Ammon's horn (tissue), 1 donor: ENCODE results near the gene PTOV1.
A peak's percentile ranks its signal among the peaks of the same experiment; 100 is the strongest.

ENCODE experiments used
- DNase-seq: peaks from one replicate; pipeline ENCODE4 v3.0.0-alpha.2; 2016; ENCODE audit warnings: low spot score

The PTOV1 gene

DNA sequence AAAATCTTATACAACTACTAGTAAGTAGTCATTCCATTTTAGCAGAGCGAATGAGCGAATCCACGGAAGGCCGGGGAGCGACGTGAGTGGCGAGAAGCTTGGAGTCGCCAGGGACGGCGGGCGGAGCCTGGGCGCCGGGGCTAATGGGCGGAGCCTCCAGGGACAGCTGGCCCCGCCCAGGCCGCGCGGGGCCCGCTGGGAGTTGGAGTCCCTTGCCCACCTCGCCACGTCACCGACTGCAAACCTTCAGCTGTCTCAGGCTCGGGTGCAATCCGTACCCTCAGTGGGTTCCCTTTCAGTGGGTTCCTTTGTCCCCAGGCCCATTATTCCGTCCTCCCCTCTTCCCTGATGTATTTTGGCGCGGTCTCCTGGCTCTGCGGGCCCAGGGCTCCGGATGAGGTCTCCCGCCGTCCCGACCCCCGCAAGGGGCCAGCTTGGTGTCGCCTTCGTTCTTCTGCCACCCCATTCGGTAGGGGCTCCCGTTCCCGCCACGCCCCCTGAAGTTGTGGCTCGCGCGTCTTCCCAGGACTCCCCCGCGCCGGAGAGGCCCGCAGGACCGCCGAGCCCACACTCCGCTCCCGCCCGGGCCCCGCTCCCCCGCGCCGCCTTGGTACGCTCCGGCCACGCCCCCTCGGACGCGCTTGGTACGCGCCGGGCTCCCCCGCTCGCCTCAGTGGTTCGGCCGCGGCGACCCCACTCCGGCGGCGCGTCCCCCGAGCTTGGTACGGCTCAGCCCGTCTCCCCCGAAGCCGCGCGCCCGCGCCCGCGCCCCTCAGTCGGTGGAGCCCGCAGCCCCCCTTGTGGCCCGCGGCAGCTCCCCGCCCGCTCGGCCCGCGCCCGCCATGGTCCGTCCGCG, at the start of gene PTOV1:
PTOV1 (plus strand) TSS at position 673 of the 856 bp plus-strand sequence.
- DNase-seq, result peak; percentile 96

DNA sequence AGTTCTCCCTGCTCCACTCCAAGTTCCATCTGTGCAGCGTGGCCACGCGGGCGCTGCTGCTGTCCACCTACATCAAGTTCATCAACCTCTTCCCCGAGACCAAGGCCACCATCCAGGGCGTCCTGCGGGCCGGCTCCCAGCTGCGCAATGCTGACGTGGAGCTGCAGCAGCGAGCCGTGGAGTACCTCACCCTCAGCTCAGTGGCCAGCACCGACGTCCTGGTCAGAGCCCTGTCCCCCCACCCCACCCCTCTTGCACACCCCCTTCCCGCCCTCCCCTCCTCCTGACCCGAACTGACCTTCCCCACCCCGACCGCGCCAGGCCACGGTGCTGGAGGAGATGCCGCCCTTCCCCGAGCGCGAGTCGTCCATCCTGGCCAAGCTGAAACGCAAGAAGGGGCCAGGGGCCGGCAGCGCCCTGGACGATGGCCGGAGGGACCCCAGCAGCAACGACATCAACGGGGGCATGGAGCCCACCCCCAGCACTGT, 49.5 kb upstream of the PTOV1 start:
- no peak for DNase-seq

DNA sequence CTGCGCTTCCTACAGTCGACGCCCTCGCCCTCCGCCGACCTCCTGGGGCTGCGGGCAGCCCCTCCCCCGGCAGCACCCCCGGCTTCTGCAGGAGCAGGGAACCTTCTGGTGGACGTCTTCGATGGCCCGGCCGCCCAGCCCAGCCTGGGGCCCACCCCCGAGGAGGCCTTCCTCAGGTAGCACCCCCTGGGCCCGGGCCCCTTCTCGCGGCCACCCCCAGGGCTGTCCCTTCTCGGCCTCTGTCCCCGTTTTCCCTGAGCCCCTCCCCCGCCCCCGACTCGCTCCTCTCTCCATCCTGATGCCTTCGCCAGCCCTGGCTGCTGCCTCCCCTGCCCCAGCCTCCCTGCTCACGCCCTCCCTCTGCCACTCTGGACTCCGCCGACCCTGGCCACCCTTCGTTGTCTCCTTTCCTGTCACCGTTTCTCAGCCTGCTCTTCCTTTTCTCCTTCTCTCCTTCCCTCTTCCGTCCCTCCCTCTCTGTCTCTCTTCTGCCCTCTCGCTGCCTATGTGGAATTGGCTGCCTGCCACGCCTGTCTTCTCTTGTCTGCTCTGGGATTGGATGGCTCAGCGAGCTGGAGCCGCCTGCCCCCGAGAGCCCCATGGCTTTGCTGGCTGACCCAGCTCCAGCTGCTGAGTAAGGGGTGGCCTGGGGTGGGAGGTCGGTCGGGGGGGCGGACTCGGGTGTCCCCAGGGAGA, 48.8 kb upstream of the PTOV1 start:
- peak; percentile 97 for DNase-seq

DNA sequence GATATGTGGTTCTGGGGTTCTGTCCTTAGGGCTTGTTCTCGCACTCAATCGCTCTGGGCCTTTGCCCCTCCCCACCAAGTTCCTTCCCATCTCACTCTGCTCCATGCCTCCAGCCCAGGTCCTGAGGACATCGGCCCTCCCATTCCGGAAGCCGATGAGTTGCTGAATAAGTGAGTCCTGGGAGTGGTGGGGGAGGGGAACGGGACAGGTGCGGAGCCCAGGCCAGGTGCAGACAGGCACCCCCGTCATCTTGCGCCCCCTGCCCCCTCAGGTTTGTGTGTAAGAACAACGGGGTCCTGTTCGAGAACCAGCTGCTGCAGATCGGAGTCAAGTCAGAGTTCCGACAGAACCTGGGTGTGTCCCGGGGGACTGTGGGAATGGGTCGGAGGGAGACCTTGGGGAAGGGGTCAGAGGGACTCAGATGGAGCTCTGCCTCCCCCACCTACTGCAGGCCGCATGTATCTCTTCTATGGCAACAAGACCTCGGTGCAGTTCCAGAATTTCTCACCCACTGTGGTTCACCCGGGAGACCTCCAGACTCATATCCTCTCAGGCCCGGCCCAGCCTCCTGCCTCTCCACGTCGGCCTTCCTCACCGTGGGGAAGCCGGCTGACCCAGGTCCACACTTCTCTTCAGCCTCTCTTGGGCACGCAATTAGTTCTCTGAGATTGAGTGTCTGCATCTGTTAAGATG, 48.0 kb upstream of the PTOV1 start:
- DNase-seq, result no peak

DNA sequence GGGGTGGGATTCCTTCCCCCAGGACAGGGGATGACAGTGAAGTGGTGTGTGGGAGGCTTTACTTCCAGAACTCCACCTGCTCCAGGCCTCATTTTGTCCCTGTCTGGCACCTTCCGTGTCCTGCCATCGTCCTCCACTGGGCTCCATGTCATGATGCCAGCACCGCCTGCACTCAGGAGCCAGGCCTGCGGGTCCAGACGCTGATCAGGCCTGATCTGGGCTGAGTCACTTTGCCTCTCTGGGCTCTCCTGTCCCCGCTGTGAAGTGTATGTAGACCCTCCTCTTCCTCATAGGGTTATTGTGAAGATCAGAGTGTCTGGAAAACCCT, 47.5 kb upstream of the PTOV1 start:
- DNase-seq, result no peak

DNA sequence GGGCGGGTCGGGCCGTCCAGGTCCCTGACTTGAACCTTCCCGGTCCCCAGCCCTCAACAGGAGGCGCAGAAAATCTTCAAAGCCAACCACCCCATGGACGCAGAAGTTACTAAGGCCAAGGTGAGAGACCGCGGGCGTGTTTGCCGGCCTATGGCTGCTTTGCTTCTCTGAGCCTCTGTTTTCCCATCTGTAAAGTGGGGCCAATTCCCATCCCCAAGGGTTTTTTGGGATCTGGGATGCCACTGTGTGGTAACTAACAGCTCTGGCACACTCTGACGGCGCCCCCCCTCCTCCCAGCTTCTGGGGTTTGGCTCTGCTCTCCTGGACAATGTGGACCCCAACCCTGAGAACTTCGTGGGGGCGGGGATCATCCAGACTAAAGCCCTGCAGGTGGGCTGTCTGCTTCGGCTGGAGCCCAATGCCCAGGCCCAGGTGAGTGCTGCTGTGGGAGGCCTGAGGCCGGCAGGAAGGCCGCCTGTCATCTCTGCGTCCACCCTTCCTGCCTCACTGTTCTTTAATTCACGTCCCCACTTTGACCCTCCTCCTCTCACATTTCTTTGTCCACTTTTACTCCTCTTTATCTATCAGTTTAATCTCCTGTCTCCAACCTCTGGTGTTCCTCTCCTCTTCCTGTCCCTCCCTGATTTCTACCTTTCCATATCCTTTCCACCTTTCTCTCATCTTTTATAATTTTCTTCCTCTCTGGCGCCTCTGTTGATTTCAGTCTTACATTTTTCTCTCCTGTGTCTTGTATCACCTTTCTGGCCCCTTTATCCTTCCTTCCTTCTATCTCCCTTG, 44.9 kb upstream of the PTOV1 start:
- DNase-seq, result no peak

DNA sequence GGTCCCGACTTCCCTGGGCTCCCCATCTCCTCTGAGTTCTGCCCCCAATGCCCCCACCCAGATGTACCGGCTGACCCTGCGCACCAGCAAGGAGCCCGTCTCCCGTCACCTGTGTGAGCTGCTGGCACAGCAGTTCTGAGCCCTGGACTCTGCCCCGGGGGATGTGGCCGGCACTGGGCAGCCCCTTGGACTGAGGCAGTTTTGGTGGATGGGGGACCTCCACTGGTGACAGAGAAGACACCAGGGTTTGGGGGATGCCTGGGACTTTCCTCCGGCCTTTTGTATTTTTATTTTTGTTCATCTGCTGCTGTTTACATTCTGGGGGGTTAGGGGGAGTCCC, 44.4 kb upstream of the PTOV1 start:
- no peak for DNase-seq

DNA sequence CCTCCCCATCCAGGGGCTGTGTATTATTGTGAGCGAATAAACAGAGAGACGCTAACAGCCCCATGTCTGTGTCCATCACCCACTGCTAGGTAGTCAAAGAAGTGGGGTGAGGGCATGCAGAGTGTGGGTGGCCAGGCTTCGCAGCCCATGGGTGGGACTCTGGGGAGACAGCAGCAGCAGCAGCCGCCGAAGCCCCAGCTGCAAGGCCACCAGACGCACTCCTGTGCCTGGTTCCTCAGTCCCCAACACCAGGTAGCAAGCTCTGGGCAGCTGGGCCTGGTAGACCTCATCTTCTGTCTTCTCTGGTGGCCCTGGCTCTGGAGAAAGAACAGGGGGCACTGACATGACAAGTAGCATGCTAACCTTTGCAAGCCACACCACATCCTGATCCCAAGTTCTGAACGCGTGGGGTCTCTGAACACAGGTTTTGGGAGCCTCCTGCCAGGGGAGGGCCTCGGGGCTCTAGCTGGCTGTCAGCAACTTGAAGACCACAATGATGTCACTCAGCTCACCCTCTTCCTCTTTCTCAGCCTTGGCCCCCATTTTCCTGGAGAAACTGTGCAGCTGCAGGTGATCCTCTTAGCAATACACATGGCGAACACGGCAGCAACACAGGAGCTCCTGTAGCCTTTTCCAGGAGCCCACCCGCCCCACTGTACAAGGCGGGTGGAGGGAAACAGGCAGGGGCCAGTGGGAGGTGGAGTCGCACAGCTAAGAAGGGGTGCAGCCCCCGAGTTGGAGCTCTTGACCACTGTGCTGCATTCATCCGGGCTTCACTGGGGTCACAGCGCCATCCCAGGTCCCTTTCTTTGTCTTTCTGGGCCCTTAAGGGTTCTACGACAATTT, 43.7 kb upstream of the PTOV1 start:
- DNase-seq, result no peak

DNA sequence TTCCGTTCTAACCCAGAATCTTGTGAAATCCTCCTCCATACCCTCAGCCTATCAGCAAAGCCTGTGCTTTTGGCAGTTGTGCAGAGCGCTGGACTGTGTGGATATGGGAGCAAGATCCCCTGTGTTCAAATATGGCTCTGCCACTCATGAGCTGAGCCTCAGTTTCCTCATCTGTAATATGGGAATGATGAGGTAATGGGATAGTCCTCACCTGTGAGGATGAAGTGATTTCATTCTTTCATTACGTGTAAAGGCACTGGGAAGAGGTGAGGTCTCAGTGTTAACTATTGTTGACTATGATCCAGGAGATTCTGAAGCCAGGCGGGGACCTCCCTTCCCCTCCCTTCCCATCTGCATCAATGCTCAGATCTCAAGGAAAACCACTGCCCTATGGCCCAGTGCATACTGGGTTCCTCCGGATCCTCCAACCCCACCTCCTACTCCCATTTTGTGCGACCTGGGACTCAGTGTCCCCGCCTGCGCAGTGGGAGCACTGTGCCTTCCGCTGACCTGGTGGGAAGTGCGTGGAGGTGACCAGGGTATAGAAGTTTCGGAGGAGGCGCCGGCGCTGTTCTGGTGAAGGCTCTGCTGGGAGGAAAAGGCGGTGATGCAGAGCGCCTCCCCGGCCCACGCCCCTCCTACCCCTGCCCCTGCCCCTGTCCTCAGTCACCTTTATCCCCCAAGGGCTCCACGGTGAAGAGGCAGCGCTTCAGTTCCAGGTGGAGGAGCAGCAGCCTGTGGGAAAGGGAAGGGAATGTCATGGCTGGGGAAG, 42.9 kb upstream of the PTOV1 start:
- no peak for DNase-seq

DNA sequence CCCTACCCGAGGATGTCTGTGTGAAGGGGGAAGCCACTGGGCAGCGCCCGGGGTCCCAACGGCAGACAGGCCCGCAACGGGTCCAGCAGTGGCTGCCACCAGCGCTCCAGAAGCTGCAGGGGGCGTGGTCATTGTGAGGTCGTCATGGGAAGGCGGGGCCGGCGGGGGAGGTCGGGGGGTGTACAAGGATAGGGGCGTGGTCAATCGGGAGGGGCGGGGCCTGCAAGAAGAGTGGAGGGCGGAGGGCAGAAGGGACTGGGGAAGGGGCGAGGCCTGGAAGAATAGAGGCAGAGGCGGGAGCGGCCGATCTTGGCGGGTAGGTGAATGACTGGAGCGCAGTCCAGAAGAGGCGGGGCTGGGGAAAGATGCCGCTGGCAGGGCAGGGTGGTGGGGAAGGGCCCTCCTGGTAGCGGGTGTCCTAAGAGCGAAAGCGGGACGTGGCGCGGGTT, 42.2 kb upstream of the PTOV1 start:
- DNase-seq, result peak; percentile 93

DNA sequence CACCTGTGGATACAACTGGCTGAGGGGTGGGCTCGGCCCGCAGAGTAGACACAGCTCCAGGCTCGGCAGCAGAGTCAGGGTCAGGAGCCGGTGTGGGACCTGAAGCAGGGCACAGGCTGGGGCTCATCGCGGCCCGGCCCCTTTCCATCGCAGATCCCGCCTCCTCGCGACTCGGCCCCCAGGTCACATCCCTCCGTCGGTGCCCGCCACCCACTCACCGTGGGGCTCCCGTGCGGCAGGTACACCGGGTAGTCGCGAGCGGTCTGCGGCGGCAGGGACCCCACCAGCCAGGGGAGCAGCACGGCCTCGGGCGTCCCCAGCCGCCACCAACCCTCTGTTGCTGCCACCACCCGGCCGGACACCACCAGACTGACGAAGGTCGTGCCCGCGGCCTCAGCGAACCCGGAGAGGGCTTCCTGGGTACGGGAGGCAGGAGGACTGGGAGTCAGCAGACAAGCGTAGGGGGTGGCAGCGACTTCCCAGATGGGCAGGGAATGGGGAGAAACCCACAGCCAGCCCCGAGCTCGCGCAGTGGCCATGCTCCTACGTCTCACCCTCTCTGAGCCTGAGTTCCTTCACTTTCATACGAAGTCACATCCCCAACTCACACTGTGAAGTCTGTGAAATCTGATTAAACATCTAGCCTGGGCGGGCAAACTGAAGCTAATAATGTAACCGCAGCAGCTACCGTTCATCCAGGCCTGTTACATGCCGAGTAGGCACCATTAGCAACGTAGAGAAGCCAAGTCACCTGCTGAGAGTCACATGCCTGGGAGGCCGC, 41.6 kb upstream of the PTOV1 start:
- peak; percentile 58 for DNase-seq

DNA sequence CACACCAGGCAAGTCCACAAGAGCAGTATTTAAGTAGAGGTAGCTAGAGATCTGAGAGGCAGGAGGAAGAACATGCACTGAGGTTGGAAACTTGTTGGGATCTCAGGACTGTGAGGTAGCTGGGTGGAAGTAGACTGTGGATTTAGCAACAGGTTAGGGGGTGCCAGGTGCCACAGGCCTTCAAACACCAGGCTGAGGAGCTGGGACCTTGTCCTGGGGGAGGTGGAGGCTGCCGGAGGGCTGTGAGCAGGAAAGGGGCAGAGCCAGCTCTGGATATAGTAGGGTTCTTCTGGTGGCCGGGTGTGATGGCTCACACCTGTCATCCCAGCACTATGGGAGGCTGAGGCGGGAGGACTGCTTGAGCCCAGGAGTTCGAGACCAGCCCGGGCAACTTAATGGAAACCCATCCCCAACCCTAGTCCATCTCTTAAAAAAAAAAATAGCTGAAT, 41.0 kb upstream of the PTOV1 start:
- no peak for DNase-seq

DNA sequence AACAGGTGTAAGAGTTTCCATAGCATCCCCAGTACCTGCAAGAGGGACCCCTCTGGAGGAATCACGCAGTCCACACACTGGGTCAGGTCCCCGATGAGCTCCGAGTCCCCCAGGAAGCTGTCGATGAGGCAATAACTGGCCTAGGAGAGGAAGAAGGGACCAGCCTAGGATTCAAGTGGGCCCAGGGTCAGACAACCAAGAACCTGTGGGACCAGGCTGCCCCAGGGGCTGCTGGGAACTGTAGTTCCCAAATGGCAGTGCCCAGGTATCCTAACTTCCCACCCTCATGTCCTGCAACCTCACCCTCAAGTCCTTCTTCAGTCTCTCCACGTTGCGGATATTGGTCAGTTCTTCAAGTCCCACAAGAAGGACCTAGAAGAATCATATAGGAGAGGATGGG, 39.6 kb upstream of the PTOV1 start:
- DNase-seq, result no peak

DNA sequence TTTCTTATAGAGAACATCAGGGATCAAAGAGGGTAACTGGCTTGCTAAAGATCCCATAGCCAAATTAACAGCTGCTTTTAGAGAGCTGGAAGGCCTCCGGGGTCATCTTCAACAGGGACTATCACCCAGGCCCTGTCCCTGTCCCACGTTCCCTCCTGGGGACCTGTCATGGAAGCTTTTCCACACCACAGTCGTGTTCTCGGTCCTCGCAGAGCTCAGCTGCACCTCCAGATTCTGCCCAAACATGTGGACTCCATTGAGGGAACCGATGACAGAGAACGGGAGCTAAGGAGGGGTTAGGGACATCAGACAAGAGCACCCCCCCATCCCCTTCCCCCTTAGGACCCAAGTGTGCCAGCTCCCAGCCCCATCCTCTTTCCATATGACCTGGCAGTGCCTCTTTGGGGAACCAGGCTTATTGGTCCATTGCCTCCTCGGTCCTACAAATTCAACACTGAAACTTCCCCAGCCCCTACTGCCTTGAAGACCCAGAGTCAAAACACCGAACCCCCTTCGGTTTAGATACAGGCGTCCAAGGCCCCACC, 38.4 kb upstream of the PTOV1 start:
- no peak for DNase-seq

DNA sequence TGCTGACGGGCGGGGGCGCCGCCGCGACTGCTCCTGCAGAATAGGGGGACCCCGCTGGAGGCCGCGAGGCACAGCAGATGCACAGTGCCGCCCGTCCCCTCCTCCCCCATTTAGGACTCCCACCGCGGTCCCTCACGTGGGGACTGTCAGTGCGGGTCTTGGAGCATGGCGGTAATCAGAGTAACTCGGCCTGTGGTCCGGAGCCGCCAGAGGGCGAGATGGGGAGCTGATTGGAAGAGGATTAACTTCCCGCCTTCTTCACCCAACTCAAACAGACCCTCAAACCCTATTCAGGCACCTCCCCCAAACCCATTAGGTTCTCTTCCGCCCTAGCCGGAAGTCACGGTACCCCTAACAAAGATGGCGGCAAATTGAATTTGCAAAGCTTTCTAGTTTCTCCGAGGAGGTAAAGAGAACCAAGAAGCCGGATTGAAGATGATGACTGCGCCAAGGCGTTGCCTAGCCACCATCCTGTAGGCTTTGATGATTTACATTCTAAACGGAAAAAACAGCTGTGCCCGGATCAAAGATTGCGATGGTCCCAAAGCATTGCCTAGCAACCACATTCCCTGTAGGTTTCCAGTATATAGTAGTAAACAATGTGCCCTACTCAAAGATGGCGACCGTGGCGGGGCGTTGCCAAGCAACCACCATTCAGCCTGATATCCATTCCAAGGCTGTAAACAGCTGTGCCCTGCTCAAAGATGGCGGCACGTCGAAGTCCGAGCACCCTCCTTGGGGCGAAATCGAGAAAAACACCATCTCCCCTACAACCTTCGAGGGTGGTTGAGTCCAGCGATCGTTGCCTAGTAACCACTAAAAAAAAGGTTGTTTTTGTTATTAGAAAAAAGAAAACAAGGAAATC, 37.7 kb upstream of the PTOV1 start, which contains the start of gene FUZ:
FUZ (minus strand) TSS at position 296 of the 865 bp plus-strand sequence; CDS start at position 110, 186 bp downstream.
- peak; percentile 99 for DNase-seq

DNA sequence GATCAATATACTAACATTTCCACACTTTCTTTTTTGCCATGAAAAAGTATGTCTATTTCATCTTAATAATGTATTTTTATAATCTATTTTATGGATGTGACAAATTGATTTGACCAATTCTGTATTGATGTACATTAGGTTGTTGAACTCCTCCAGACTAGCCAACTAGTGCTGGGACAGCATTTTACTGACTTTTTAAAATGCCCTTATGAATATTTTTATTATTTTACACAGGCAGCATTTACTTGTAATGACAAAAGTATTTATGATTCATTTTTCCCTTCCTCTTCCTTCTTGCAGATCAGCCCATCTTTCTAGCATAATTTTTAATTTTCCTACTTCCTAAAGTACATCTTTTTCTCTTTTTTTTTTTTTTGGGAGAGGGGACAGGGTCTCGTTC, 36.9 kb upstream of the PTOV1 start:
- no peak for DNase-seq

DNA sequence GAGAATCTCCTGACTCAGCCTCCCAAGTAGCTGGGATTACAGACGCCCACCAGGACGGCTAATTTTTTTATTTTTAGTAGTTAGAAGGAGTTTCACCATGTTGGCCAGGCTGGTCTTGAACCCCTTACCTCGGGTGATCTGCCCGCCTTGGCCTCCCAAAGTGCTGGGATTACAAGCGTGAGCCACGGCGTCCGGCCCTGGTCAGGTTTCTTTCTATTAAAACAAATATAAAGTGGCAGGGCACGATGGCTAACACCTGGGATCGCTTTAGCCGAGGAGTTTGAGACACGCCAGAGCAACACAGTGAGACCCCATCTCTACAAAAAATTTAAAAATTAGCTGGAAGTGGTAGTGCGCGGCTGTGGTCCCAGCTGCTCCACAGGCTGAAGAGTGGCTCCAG, 34.4 kb upstream of the PTOV1 start:
- no peak for DNase-seq
